Tibial nerve (tissue), 4 donors: ENCODE results near the gene HESX1. TPM values are rescaled to one million over a fixed set of nuclear protein-coding genes. Genes with fewer than 3 reads are reported as not detected.
A peak's percentile ranks its signal among the peaks of the same experiment; 100 is the strongest.

Source experiments
- DNase-seq, 2 donors: peaks; one replicate each; pipeline ENCODE4 v3.0.0-alpha.2; 2019; ENCODE audit warnings: low spot score in 2 of 2
- H3K27ac ChIP-seq, 4 donors: fragments of 200-600 bp; sonication (generic) in 3 of 4; one replicate each; pipeline ENCODE4 v1.5.1; 2017 to 2019; ENCODE audit warnings: mild to moderate bottlenecking in 1 of 4
- H3K27me3 ChIP-seq, 2 donors: fragments of 200-600 bp; sonication (generic) in 1 of 2; one replicate each; pipeline versions ENCODE4 v1.5.1 to v1.6.0; 2017 to 2019
- H3K36me3 ChIP-seq, 3 donors: fragments of 200-600 bp; sonication (generic); one replicate each; pipeline ENCODE4 v1.5.1; 2018 to 2019
- H3K4me1 ChIP-seq, 4 donors: fragments of 200-600 bp; sonication (generic) in 3 of 4; one replicate each; pipeline ENCODE4 v1.5.1; 2017 to 2019
- H3K4me3 ChIP-seq, 4 donors: fragments of 200-600 bp; sonication (generic) in 3 of 4; one replicate each; pipeline ENCODE4 v1.5.1; 2017 to 2019; ENCODE audit warnings: mild to moderate bottlenecking in 1 of 4, moderate library complexity in 1 of 4
- H3K9me3 ChIP-seq, 4 donors: fragments of 200-600 bp; sonication (generic) in 3 of 4; one replicate each; pipeline ENCODE4 v1.5.1; 2017 to 2019
- CTCF ChIP-seq, 5 experiments: fragments of 200-600 bp in 3 of 5; fragments of 450-650 bp in 2 of 5; sonication (generic) in 3 of 5; IDR thresholded peaks; one replicate each; pipeline ENCODE4 v1.5.1; 2016 to 2019; ENCODE audit warnings: antibody characterized with exemption in 5 of 5, mild to moderate bottlenecking in 3 of 5, moderate library complexity in 2 of 5
- EP300 ChIP-seq, 2 donors: sonication (generic); formaldehyde crosslinking; IDR thresholded peaks; one replicate each; pipeline ENCODE4 v1.6.1; 2017; ENCODE audit warnings: antibody characterized with exemption in 2 of 2, mild to moderate bottlenecking in 1 of 2
- POLR2A ChIP-seq, 2 donors: fragments of 450-650 bp; IDR thresholded peaks; one replicate each; pipeline ENCODE4 v1.6.1; 2017; ENCODE audit warnings: antibody characterized with exemption in 2 of 2, mild to moderate bottlenecking in 2 of 2, moderate library complexity in 2 of 2
- WGBS, 2 donors: methylation state at CpG; one replicate each; pipeline ENCODE4 v1.1.5; 2018; 5-methylcytosine and 5-hydroxymethylcytosine counted together
- total RNA-seq, 4 donors: library from RNA; depleted of rRNA; stranded (reverse); fragments of >200 nt; gene quantifications; one replicate each; pipeline ENCODE4 v1.1.0, GENCODE V29; 2016

HESX1 gene
- total RNA-seq, 4 donors from 2014 or later: 1.1 to 3.6 TPM; not detected in 2

- no peak for DNase-seq
- Histone ChIP-seq H3K36me3 (no peaks in the 10 kb centered on the region), H3K9me3 (no peaks in the 10 kb centered on the region), H3K4me3 (no peak overlapping the region), H3K27me3 (no peaks in the 10 kb centered on the region), H3K27ac (peak overlapping the region in 3 of 4 donors; percentile 13 to 69 (median 61)), H3K4me1 (peaks cover 0 to 68% (median 11%) of the 10 kb centered on the region in 4 donors)
- WGBS, 2 donors: 34 to 40% methylated on average over 5 of the region's 5 CpGs
- no peak for TF ChIP-seq POLR2A (IDR thresholded peaks at IDR 0.05)
- no peak for TF ChIP-seq CTCF (IDR thresholded peaks at IDR 0.05)
- no peak for TF ChIP-seq EP300 (IDR thresholded peaks at IDR 0.05)
Measured at GRCh38 chr3:57160765-57161538, 38.8 kb downstream of the HESX1 start.

DNA sequence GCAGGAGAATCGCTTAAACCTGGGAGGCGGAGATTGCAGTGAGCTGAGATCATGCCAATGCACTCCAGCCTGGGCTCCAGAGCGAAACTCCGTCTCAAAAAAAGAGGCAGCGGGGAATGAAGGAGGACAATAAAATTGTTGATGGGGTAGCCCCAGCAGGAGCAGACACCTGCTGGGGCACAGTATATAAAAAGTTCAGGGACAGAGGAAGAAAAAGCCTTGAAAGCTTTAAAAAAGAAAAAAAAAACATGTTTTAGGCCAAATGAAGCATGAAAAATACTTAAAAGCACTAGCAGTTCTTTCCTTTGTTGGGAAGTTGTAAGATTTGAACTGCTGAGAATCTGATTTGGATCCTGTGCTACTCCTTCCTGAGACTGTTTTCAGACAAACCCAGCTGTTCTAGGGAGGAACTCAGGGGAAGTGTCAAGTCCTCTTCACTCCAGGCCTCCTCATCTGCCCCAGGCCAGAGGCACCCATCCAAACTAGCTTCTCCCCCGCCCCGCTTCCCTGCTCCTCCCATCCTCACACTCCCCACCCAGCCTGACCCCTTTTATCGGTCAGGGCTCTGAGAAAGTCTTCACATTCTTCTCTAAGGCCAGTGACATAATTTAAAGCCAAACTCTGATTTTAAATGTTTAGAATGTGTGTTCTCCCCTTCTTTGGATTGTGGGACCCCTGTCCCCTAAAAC lies 39.6 kb downstream of the HESX1 start:
- H3K4me1 ChIP-seq: peaks cover 0 to 65% (median 11%) of the 10 kb centered on the region in 4 donors
- no peak for DNase-seq
- H3K4me3 ChIP-seq: no peak overlapping the region
- no peaks in the 10 kb centered on the region for H3K9me3 ChIP-seq
- 64 to 69% methylated on average over 8 of the region's 8 CpGs for WGBS, 2 donors
- TF ChIP-seq POLR2A (IDR thresholded peaks at IDR 0.05): no peak
- no peak for TF ChIP-seq EP300 (IDR thresholded peaks at IDR 0.05)
- no peak for TF ChIP-seq CTCF (IDR thresholded peaks at IDR 0.05)
- H3K27ac ChIP-seq: peak overlapping the region in 3 of 4 donors; percentile 13 to 69 (median 61)
- H3K36me3 ChIP-seq: no peaks in the 10 kb centered on the region
- H3K27me3 ChIP-seq: no peaks in the 10 kb centered on the region

- Histone ChIP-seq H3K36me3 (no peaks in the 10 kb centered on the region), H3K4me3 (no peak overlapping the region), H3K27me3 (no peaks in the 10 kb centered on the region), H3K4me1 (peaks cover 0 to 65% (median 8%) of the 10 kb centered on the region in 4 donors), H3K9me3 (no peaks in the 10 kb centered on the region), H3K27ac (peak overlapping the region in 2 of 4 donors; percentile 61 to 69)
- 34 to 52% methylated on average over 8 of the region's 8 CpGs for WGBS, 2 donors
- no peak for DNase-seq
- TF ChIP-seq POLR2A (IDR thresholded peaks at IDR 0.05): no peak
- TF ChIP-seq CTCF (IDR thresholded peaks at IDR 0.05): no peak
- TF ChIP-seq EP300 (IDR thresholded peaks at IDR 0.05): no peak
Measured at GRCh38 chr3:57158813-57159738, 40.7 kb downstream of the HESX1 start.

DNA sequence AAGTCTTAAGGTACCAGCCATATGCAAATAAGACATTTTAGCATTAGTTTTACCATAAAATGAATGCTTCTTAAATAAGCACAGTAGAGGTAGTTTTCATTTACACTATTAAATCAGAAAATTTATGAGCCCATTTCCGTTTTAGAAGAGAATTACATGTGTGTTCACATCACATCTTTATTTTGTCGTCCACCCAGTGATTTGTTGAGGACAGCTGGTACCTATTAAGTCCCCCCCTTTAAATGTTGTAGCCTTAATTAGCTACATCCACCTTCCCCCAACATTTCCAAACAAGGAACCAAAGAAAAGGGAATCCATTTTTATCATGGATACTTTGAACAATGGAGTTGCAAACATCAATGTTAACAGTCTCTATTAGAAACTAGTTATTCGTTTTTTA lies 41.5 kb downstream of the HESX1 start:
- 71 to 78% methylated on average over 3 of the region's 3 CpGs for WGBS, 2 donors
- no peak for TF ChIP-seq EP300 (IDR thresholded peaks at IDR 0.05)
- TF ChIP-seq CTCF (IDR thresholded peaks at IDR 0.05): no peak
- no peak for TF ChIP-seq POLR2A (IDR thresholded peaks at IDR 0.05)
- no peak overlapping the region for H3K27ac ChIP-seq

More for the DNA sequence above, 41.5 kb downstream of the HESX1 start:
- Histone ChIP-seq H3K4me1 (peaks cover 0 to 61% (median 8%) of the 10 kb centered on the region in 4 donors), H3K4me3 (no peak overlapping the region), H3K36me3 (no peaks in the 10 kb centered on the region), H3K9me3 (no peaks in the 10 kb centered on the region), H3K27me3 (no peaks in the 10 kb centered on the region)
- no peak for DNase-seq
